Kidney epithelial cell (primary cell): ENCODE data around the gene EFCAB12. TPM values are rescaled to one million over a fixed set of nuclear protein-coding genes. Genes with fewer than 3 reads are reported as not detected.

ENCODE experiments used
- DNase-seq: peaks from one replicate; pipeline ENCODE4 v3.0.0-alpha.2; 2010; ENCODE audit warnings: low read depth
- H3K27me3 ChIP-seq: 2 replicates; pipeline ENCODE4 v1.6.0; 2011; ENCODE audit warnings: low read length; ENCODE audit not compliant: control insufficient read depth, insufficient read depth
- H3K36me3 ChIP-seq: 2 replicates; pipeline ENCODE4 v1.5.1; 2011; ENCODE audit warnings: low read length; ENCODE audit not compliant: control insufficient read depth, insufficient read depth
- H3K4me3 ChIP-seq: 2 replicates; pipeline ENCODE4 v1.5.1; 2011; ENCODE audit warnings: low read depth, mild to moderate bottlenecking, control low read depth, low read length
- CTCF ChIP-seq: IDR thresholded peaks from 2 replicates; pipeline ENCODE4 v1.5.1; 2011; ENCODE audit warnings: mild to moderate bottlenecking, moderate library complexity, low read length, control low read depth, inconsistent platforms; ENCODE audit not compliant: insufficient read depth, poor library complexity, severe bottlenecking
- total RNA-seq: library from RNA; depleted of rRNA; stranded (reverse); fragments of >200 nt; gene quantifications from 2 replicates; pipeline ENCODE4 v1.2.3, GENCODE V29; 2015

EFCAB12 gene
- total RNA-seq, 1 donor from 2014 or later = not detected

- Histone ChIP-seq H3K4me3 (no peak overlapping the region), H3K27me3 (no peaks in the 10 kb centered on the region)
- TF ChIP-seq CTCF = no peak
Measured at GRCh38 chr3:129360171-129360611, 68.2 kb downstream of the EFCAB12 start.

GRCh38 chr3:129358772-129359371 is 69.6 kb downstream of the EFCAB12 start:
- DNase-seq = no peak
- Histone ChIP-seq H3K36me3 (no peaks in the 10 kb centered on the region), H3K27me3 (no peaks in the 10 kb centered on the region), H3K4me3 (no peak overlapping the region)
- TF ChIP-seq CTCF = no peak

More at GRCh38 chr3:129360171-129360611, 68.2 kb downstream of the EFCAB12 start:
- H3K36me3 ChIP-seq = no peaks in the 10 kb centered on the region
- DNase-seq = no peak

GRCh38 chr3:129358177-129358771 is 70.2 kb downstream of the EFCAB12 start:
- DNase-seq = no peak
- TF ChIP-seq CTCF = no peak

GRCh38 chr3:129357616-129358015 is 70.8 kb downstream of the EFCAB12 start:
- TF ChIP-seq CTCF = no peak
- no peaks in the 10 kb centered on the region for H3K27me3 ChIP-seq
- H3K36me3 ChIP-seq = no peaks in the 10 kb centered on the region
- no peak overlapping the region for H3K4me3 ChIP-seq
- DNase-seq = no peak

More at GRCh38 chr3:129358177-129358771, 70.2 kb downstream of the EFCAB12 start:
- Histone ChIP-seq H3K27me3 (no peaks in the 10 kb centered on the region), H3K4me3 (no peak overlapping the region), H3K36me3 (no peaks in the 10 kb centered on the region)

GRCh38 chr3:129356756-129357425 is 71.5 kb downstream of the EFCAB12 start:
- Histone ChIP-seq H3K27me3 (peaks cover 3% of the 10 kb centered on the region), H3K4me3 (no peak overlapping the region), H3K36me3 (no peaks in the 10 kb centered on the region)
- DNase-seq = no peak
- no peak for TF ChIP-seq CTCF
